Colonic mucosa (tissue), 4 donors: ENCODE data around the gene HLA-E. TPM values are rescaled to one million over a fixed set of nuclear protein-coding genes. Genes with fewer than 3 reads are reported as not detected.

ENCODE experiments used
- DNase-seq: peaks from one replicate; pipeline ENCODE4 v3.0.0-alpha.2; 2020
- H3K27ac ChIP-seq: fragments of 200-600 bp; one replicate; pipeline ENCODE4 v1.8.0; 2021
- H3K27me3 ChIP-seq: fragments of 200-600 bp; one replicate; pipeline ENCODE4 v1.8.0; 2021
- H3K36me3 ChIP-seq: fragments of 200-600 bp; one replicate; pipeline ENCODE4 v1.8.0; 2021
- H3K4me1 ChIP-seq: fragments of 200-600 bp; one replicate; pipeline ENCODE4 v1.8.0; 2021; ENCODE audit warnings: mild to moderate bottlenecking
- H3K4me3 ChIP-seq: fragments of 200-600 bp; one replicate; pipeline ENCODE4 v1.8.0; 2021
- H3K9ac ChIP-seq, 2 donors: one replicate each; pipeline ENCODE4 v1.7.0; 2013; ENCODE audit warnings: control low read depth in 2 of 2, low read depth in 2 of 2, low read length in 2 of 2
- H3K9me3 ChIP-seq: fragments of 200-600 bp; one replicate; pipeline ENCODE4 v1.8.0; 2021
- intact Hi-C: fragments of 100-400 bp; cut with DNase I; formaldehyde crosslinking; loops from one replicate; pipeline ENCODE4 v1.14.1; 2022
- total RNA-seq, 2 donors: library from RNA; stranded (reverse); fragmentation: NEBNext Ultra II Directional in 1 of 2; extraction: Animal tissue kit (Norgen Biotek cat#: 25700) in 1 of 2; gene quantifications; one replicate each; pipeline ENCODE4 v1.2.1, GENCODE V29; 2021
- TF ChIP-seq, protein P1 (sequence below): fragments of 200-600 bp; IDR thresholded peaks from one replicate; pipeline ENCODE4 v1.8.0; 2022; ENCODE audit warnings: antibody characterized with exemption, mild to moderate bottlenecking
- donor health status: healthy.
- donor health status: DM: no; HTN: no; CAD: no.
- donor health status: DM: no; HTN: no; CAD: no.

Gene HLA-E
- total RNA-seq, 2 donors from 2014 or later = 208 to 471 TPM

DNA sequence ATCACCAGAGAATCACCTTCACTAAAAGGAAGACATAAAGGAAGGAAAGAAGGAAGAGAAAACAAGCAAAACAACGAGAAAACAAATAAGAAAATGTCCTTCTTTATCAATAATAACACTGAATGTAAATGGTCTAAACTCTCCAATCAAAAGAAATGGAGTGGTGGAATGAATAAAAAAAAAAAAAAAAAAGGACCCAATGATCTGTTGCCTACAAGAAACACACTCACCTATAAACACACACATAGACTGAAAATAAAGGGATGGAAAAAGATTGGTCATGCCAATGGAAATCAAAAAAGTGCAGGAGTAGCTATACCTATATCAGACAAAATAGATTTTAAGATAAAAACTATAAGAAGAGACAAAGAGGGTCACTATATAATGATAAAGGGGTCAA is 30.2 kb upstream of the HLA-E start:
- intact Hi-C loops = no loop called here
- Histone ChIP-seq H3K4me1 (peaks cover 6% of the 10 kb centered on the region), H3K9ac (no peak overlapping the region), H3K36me3 (no peaks in the 10 kb centered on the region), H3K9me3 (no peaks in the 10 kb centered on the region), H3K27ac (no peak overlapping the region), H3K27me3 (peaks cover 66% of the 10 kb centered on the region), H3K4me3 (no peak overlapping the region)
- no peak for DNase-seq
- TF ChIP-seq, protein P1, sequence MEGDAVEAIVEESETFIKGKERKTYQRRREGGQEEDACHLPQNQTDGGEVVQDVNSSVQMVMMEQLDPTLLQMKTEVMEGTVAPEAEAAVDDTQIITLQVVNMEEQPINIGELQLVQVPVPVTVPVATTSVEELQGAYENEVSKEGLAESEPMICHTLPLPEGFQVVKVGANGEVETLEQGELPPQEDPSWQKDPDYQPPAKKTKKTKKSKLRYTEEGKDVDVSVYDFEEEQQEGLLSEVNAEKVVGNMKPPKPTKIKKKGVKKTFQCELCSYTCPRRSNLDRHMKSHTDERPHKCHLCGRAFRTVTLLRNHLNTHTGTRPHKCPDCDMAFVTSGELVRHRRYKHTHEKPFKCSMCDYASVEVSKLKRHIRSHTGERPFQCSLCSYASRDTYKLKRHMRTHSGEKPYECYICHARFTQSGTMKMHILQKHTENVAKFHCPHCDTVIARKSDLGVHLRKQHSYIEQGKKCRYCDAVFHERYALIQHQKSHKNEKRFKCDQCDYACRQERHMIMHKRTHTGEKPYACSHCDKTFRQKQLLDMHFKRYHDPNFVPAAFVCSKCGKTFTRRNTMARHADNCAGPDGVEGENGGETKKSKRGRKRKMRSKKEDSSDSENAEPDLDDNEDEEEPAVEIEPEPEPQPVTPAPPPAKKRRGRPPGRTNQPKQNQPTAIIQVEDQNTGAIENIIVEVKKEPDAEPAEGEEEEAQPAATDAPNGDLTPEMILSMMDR = no peak

DNA sequence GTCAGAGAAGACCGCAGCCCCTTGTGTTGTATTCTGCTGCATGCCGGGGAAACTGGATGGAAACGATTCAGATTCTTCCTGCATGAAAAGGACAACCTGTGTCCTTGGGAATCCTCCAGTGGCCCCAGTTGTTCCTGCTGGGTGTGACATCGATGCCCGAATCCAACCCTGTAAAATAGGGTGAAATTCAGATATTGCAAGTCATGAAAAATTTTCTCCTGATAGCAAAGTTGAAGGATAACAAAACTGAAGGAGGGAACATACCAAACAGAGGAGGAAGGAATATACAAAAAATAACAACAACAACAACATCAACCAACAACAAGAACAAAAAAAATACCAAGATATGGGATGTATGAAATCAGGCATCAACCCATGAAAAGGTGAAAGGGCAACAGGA is 28.3 kb upstream of the HLA-E start:
- TF ChIP-seq, protein P1 = no peak
- intact Hi-C loops = no loop called here

DNA sequence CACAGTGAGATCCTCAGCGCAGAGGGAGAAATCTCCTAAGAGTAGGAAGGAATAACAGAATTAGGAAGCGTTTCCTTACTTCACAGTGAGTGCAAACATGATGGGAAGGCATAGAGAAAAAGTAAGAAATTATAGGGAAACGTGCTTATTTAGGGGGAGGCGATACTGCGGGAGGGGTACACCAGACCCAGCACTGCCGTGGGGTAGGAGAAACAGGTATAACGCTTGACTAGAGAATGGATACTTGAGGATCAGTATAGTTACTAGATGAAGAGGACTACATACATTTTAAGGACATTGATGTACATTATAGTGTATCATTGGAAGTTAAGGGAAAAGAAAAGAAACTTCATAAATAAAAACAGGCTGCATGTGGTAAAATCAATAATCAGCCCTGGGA is 26.8 kb upstream of the HLA-E start:
- H3K27ac ChIP-seq = no peak overlapping the region

More for the DNA sequence above, 28.3 kb upstream of the HLA-E start:
- H3K9ac ChIP-seq = no peak overlapping the region
- H3K9me3 ChIP-seq = no peaks in the 10 kb centered on the region
- no peak for DNase-seq
- peaks cover 81% of the 10 kb centered on the region for H3K27me3 ChIP-seq
- peaks cover 6% of the 10 kb centered on the region for H3K4me1 ChIP-seq
- no peaks in the 10 kb centered on the region for H3K36me3 ChIP-seq
- no peak overlapping the region for H3K4me3 ChIP-seq
- no peak overlapping the region for H3K27ac ChIP-seq

DNA sequence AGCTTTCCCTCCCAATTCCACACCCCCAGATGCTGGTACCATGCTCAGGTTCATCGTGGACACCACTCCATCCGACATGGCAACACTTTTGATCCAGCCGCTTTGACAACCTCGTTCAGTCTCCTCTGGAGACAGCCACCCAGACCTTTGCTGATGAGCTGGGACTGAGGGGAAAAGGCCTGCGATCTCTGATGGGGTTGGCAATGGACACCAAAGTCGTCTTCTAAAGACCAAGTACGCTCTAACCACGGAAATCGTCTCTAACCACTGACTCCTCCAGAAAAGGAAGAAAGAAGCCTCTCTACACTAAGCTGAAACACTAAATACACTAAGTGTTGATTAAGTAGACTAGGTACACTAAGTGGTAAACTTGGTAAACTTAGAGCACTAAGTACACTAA is 26.1 kb upstream of the HLA-E start:
- H3K27me3 ChIP-seq = peaks cover 87% of the 10 kb centered on the region
- intact Hi-C loops = no loop called here

More for the DNA sequence above, 26.8 kb upstream of the HLA-E start:
- TF ChIP-seq, protein P1 = no peak
- intact Hi-C loops = no loop called here
- no peaks in the 10 kb centered on the region for H3K9me3 ChIP-seq
- no peak overlapping the region for H3K9ac ChIP-seq
- DNase-seq = no peak
- peaks cover 89% of the 10 kb centered on the region for H3K27me3 ChIP-seq
- no peak overlapping the region for H3K4me3 ChIP-seq
- peaks cover 6% of the 10 kb centered on the region for H3K4me1 ChIP-seq
- H3K36me3 ChIP-seq = no peaks in the 10 kb centered on the region

DNA sequence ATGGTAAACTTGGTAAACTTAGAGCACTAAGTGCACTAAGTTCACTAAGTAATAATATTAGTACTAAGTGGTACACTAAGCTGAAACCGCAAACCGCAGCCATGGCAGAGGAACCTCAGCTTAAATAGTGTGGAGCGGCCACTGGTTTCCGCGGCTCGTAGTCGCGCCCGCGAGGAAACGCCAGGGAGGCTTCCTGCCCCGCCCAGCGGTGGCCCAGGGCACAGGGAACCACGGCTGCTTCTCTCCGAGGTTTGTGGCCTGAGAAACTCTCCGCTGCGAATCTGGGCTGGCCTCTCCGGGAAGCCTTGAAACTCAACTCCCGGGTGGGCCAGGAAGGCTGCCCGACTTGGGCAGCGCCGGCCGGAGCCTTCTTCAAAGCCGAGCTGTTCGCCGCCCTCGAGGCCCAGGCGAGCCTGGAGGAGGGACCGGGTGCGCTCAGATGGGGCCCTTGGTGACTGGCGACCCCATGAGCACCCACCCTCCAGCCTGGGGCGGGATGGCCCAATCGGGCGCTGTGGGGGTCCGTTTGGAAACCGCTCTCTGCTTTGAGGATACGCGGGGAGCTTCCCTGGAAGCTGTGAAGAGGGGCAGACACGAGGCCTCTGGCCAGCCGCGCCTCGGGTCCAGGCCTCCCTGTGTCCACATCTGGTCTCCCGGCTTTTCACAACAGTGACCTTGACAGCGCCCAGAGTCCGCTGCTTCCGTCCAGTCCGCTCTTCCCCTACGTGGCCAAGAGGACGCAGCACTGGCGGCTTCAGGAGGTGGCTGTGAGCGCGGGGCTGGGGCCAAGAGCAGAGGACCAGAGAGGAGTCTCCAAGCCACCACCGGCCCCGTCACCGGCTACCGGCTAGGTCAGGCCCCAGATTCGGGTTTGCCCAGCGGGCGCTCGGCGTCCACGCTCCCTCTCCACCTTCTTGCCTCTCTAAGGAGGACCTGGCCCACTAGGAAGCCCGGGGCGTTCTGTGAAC is 25.4 kb upstream of the HLA-E start:
- intact Hi-C loops = no loop called here
- Histone ChIP-seq H3K4me3 (no peak overlapping the region), H3K36me3 (no peaks in the 10 kb centered on the region), H3K4me1 (peaks cover 6% of the 10 kb centered on the region), H3K9me3 (no peaks in the 10 kb centered on the region), H3K27ac (no peak overlapping the region), H3K9ac (no peak overlapping the region), H3K27me3 (peaks cover 85% of the 10 kb centered on the region)
- no peak for DNase-seq
- TF ChIP-seq, protein P1 = no peak

More for the DNA sequence above, 26.1 kb upstream of the HLA-E start:
- TF ChIP-seq, protein P1 = no peak
- DNase-seq = no peak
- Histone ChIP-seq H3K36me3 (no peaks in the 10 kb centered on the region), H3K27ac (no peak overlapping the region), H3K9me3 (no peaks in the 10 kb centered on the region), H3K9ac (no peak overlapping the region), H3K4me1 (peaks cover 6% of the 10 kb centered on the region), H3K4me3 (no peak overlapping the region)
